HG03025 (cell line): ENCODE data around the gene BCL11A.
A peak's percentile ranks its signal among the peaks of the same experiment; 100 is the strongest.

Experiments
- ATAC-seq: cut with Tn5 transposase; IDR thresholded peaks from one replicate; pipeline ENCODE4 v1.9.1; 2021; ENCODE audit warnings: mild to moderate bottlenecking, moderate library complexity; ENCODE audit not compliant: unreplicated experiment, low FRiP score

BCL11A gene

GRCh38 chr2:60560734-60561644 is 7.5 kb upstream of the BCL11A start:
- ATAC-seq = peak; percentile 59

GRCh38 chr2:60559880-60560279 is 6.4 kb upstream of the BCL11A start:
- no peak for ATAC-seq

DNA sequence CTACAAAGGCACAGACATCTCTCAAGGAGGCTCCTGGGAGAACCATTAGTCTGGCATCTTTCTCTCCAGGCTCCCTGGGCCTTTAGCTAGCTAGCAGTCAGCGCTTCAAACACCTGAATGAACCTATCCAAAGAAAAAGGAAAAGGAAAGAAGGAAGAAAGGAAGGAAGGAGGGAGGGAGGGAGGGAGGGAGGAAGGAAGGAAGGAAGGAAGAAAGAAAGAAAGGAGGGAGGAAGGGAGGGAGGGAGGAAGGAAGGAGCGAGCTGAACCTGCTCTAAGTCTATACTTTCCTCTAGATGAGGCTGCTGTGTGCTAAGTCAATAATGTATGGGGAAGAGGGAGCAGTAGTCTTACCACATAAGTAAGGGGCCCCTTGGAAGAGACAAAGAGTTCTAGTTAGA is 5.1 kb upstream of the BCL11A start:
- ATAC-seq = no peak

GRCh38 chr2:60557486-60557864 is 4.0 kb upstream of the BCL11A start:
- no peak for ATAC-seq

- no peak for ATAC-seq
Measured at GRCh38 chr2:60556576-60557485, 3.4 kb upstream of the BCL11A start.

GRCh38 chr2:60556175-60556574 is 2.7 kb upstream of the BCL11A start:
- ATAC-seq = no peak

GRCh38 chr2:60555783-60556139 is 2.3 kb upstream of the BCL11A start:
- peak; percentile 17 for ATAC-seq

- ATAC-seq = peak; percentile 41
Measured at GRCh38 chr2:60555066-60555782, 1.8 kb upstream of the BCL11A start.

DNA sequence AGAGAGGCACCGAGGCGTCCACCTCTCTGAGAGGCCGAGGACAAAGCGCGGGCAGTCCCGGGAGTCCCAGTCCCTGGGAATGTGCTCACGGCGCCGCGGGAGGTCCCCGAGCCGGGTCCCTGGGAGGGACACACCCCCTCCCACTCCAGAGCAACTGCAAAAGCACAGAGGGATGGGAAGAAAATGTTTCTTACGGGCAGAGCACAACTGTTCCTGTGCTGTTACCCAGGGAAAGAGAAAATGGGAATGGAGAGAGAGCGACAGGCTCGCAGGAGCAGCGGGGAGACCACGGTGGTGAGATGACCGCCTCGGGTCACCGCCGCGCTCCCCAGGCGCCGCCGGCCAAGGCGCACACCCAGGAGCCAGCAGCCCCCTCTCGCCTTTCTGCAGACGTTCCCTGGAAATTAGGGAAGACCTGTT is 1.2 kb upstream of the BCL11A start:
- ATAC-seq = no peak

GRCh38 chr2:60554074-60554645 is 706 bp upstream of the BCL11A start:
- no peak for ATAC-seq

GRCh38 chr2:60552851-60553494 is 481 bp downstream of the BCL11A start:
- ATAC-seq = no peak

- no peak for ATAC-seq
Measured at GRCh38 chr2:60552078-60552850, 1.2 kb downstream of the BCL11A start.

- ATAC-seq = no peak
Measured at GRCh38 chr2:60551240-60552077, 2.0 kb downstream of the BCL11A start.

DNA sequence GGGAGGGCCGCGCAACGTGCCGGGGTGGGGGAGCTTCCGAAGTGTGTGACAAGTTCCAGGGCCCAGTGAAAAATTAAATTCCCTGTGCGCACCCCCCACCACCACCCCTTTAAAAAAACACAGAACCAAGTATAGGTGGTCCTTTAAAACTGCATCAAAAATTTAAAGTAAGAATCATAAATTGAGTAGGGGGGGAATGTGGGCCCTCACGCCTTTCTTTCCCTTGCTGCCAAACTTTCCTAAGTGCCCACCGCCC is 2.5 kb downstream of the BCL11A start:
- no peak for ATAC-seq

GRCh38 chr2:60550178-60550983 is 3.1 kb downstream of the BCL11A start:
- ATAC-seq = peak; percentile 48

GRCh38 chr2:60549928-60550177 is 3.6 kb downstream of the BCL11A start:
- ATAC-seq = no peak

DNA sequence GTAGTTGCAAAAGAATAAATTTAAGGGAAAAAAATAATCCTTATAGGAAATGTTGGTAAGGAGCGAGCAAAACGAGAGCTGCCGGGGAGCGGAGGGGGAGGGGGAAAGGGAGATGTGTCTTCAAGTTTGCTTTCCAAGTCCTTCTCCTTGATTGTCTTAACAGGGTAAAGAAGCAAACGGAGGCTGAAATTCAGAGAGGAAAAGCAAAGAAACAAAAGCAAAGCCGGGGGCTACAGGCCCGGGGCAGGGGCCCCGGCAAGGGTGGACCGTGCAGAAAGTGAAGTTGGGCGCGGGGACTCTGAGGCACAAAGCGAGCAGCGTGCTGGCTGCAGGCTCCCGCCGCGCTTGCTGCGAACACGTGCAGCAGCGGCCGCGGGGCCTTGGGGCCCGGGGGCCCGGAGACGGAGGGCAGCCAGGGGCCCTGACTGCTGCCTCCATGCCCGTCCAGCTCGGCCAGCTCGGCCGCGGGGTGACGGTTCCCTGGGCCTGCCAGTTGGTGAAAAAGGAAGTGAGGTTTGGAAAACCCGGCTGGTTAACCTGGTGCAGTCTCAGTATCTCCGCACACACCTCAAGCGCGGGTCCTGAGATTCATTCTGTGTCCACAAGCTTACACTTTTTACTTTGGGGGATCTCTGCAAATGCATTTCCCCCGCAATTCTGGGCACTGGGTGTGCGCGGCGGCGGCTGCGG is 4.1 kb downstream of the BCL11A start:
- ATAC-seq = peak; percentile 5

DNA sequence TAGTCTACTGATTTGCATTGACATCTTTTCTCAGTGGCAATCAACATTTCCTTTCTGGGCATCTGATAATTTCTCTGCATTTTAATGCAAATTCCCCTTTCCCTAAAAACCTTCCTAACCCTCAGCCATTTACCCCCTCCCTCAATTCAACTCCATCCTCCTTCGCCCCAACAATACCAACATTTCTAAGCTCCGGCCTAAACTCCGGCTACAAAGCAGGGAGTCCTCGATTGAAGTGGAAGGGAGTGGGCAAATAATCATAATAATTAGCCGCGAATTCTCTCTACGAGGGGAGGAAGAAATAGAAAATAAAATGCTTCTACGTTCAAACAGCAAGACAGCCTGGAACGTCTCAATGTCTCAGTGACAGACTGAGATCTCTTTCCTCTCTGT is 4.6 kb downstream of the BCL11A start:
- no peak for ATAC-seq
